GM12891 (cell line): ENCODE measurements around the gene ADGRB3.

Source experiments
- POLR2A ChIP-seq: IDR thresholded peaks from 2 replicates; pipeline ENCODE4 v1.6.1; 2011; ENCODE audit warnings: low read depth, low read length, control low read depth
- POLR2AphosphoS5 ChIP-seq: IDR thresholded peaks from 2 replicates; pipeline ENCODE4 v1.6.1; 2011; ENCODE audit warnings: low read depth, low read length, control low read depth
- SPI1 ChIP-seq: IDR thresholded peaks from 2 replicates; pipeline ENCODE4 v1.6.1; 2011; ENCODE audit warnings: low read depth, low read length, control low read depth

GRCh38 chr6:69179681-69180080, 544.6 kb downstream of the ADGRB3 start:
- no peak for TF ChIP-seq POLR2AphosphoS5
- no peak for TF ChIP-seq POLR2A
- TF ChIP-seq SPI1: no peak
